HepG2 (cell line): ENCODE results near the gene RERE. TPM values are rescaled to one million over a fixed set of nuclear protein-coding genes. Genes with fewer than 3 reads are reported as not detected.
A peak's percentile ranks its signal among the peaks of the same experiment; 100 is the strongest.

Experiments used
- FOXM1 ChIP-seq: sonication (generic); formaldehyde crosslinking; IDR thresholded peaks from 2 replicates; pipeline ENCODE4 v1.5.0; 2020; ENCODE audit warnings: missing genetic modification reagents
- HDAC1 ChIP-seq: sonication (generic); formaldehyde crosslinking; IDR thresholded peaks from 2 replicates; pipeline ENCODE4 v1.5.1; 2020; ENCODE audit warnings: mild to moderate bottlenecking, missing genetic modification reagents
- KMT2B ChIP-seq: IDR thresholded peaks from 2 replicates; pipeline ENCODE4 v1.6.1; 2016; ENCODE audit warnings: missing genetic modification reagents, missing compliant biosample characterization
- MAFK ChIP-seq, 2 experiments: IDR thresholded peaks in 1 of 2; conservative IDR thresholded peaks in 1 of 2; 2 replicates each; pipeline ENCODE4 v1.6.1; 2011; ENCODE audit warnings: improper control_type of control experiment in 2 of 2, low read length in 2 of 2
- MEIS1 ChIP-seq: sonication (generic); formaldehyde crosslinking; IDR thresholded peaks from 2 replicates; pipeline ENCODE4 v1.9.0; 2021; ENCODE audit warnings: mild to moderate bottlenecking, missing genetic modification reagents, moderate library complexity, borderline replicate concordance
- POLR2G ChIP-seq: fragments of 200-400 bp; formaldehyde crosslinking; IDR thresholded peaks from 2 replicates; pipeline ENCODE4 v1.6.1; 2018; ENCODE audit warnings: mild to moderate bottlenecking, low read depth, low read length, moderate library complexity
- RBFOX2 ChIP-seq: fragments of 200-400 bp; formaldehyde crosslinking; IDR thresholded peaks from 2 replicates; pipeline ENCODE4 v1.6.1; 2017; ENCODE audit warnings: low read depth, mild to moderate bottlenecking, low read length
- RBM22 ChIP-seq: fragments of 200-400 bp; formaldehyde crosslinking; optimal IDR thresholded peaks from 2 replicates; pipeline ENCODE3; 2017; ENCODE audit warnings: mild to moderate bottlenecking, low read length, moderate library complexity
- RELA ChIP-seq: sonication (generic); formaldehyde crosslinking; IDR thresholded peaks from 2 replicates; pipeline ENCODE4 v1.4.0; 2020; ENCODE audit warnings: missing genetic modification reagents
- RORA ChIP-seq: sonication (generic); formaldehyde crosslinking; IDR thresholded peaks from 2 replicates; pipeline ENCODE4 v1.5.0; 2020; ENCODE audit warnings: mild to moderate bottlenecking, missing genetic modification reagents, moderate library complexity
- SIX1 ChIP-seq: sonication (generic); formaldehyde crosslinking; IDR thresholded peaks from 2 replicates; pipeline ENCODE4 v1.4.0; 2020; ENCODE audit warnings: missing genetic modification reagents, borderline replicate concordance
- STAG1 ChIP-seq: sonication (generic); formaldehyde crosslinking; IDR thresholded peaks from 2 replicates; pipeline ENCODE4 v1.4.0; 2020; ENCODE audit warnings: missing genetic modification reagents
- SUZ12 ChIP-seq: fragments of 150-350 bp; IDR thresholded peaks from 2 replicates; pipeline ENCODE4 v1.6.1; 2014; ENCODE audit warnings: low read depth, low read length
- ZBTB7A ChIP-seq: sonication (generic); formaldehyde crosslinking; IDR thresholded peaks from 2 replicates; pipeline ENCODE4 v1.8.0; 2022; ENCODE audit warnings: mild to moderate bottlenecking, missing genetic modification reagents
- ZBTB7B ChIP-seq: sonication (generic); formaldehyde crosslinking; IDR thresholded peaks from 2 replicates; pipeline ENCODE4 v1.4.0; 2020; ENCODE audit warnings: missing genetic modification reagents
- ZFX ChIP-seq: sonication (generic); formaldehyde crosslinking; IDR thresholded peaks from 2 replicates; pipeline ENCODE4 v1.4.0; 2020; ENCODE audit warnings: mild to moderate bottlenecking, low read depth, missing genetic modification reagents, moderate library complexity
- ZNF232 ChIP-seq: sonication (generic); formaldehyde crosslinking; IDR thresholded peaks from 2 replicates; pipeline ENCODE4 v1.4.0; 2020; ENCODE audit warnings: missing genetic modification reagents, borderline replicate concordance
- ZNF446 ChIP-seq: sonication (generic); formaldehyde crosslinking; IDR thresholded peaks from 2 replicates; pipeline ENCODE4 v1.5.0; 2020; ENCODE audit warnings: mild to moderate bottlenecking, missing genetic modification reagents
- ZNF569 ChIP-seq: sonication (generic); formaldehyde crosslinking; IDR thresholded peaks from 2 replicates; pipeline ENCODE4 v1.5.0; 2020; ENCODE audit warnings: mild to moderate bottlenecking, missing genetic modification reagents, moderate library complexity, borderline replicate concordance
- ZNF572 ChIP-seq: sonication (generic); formaldehyde crosslinking; IDR thresholded peaks from 2 replicates; pipeline ENCODE4 v1.5.1; 2020; ENCODE audit warnings: mild to moderate bottlenecking, missing genetic modification reagents
- ZNF687 ChIP-seq: sonication (generic); formaldehyde crosslinking; IDR thresholded peaks from 2 replicates; pipeline ENCODE4 v1.5.1; 2020; ENCODE audit warnings: mild to moderate bottlenecking, missing genetic modification reagents, moderate library complexity
- ZNF710 ChIP-seq: sonication (generic); formaldehyde crosslinking; IDR thresholded peaks from 2 replicates; pipeline ENCODE4 v1.5.0; 2020; ENCODE audit warnings: mild to moderate bottlenecking, missing genetic modification reagents, borderline replicate concordance
- polyA plus RNA-seq, 8 experiments: library from polyadenylated mRNA; depleted of rRNA in 3 of 8; stranded (reverse) in 7 of 8; unstranded in 1 of 8; fragments of >200 nt; fragmentation: Illumina TruSeq in 4 of 8; extraction: Trizol in 4 of 8; gene quantifications; 2 replicates each; pipeline versions ENCODE4 v1.2.1 to v1.2.3, GENCODE V29; 2011 to 2016; ENCODE audit warnings: low read depth in 4 of 8, missing spikeins in 1 of 8, mixed read lengths in 1 of 8; ENCODE audit not compliant: insufficient read depth in 1 of 8
- total RNA-seq, 5 experiments: library from RNA; depleted of rRNA; stranded (reverse); fragments of >200 nt; fragmentation: Illumina TruSeq; extraction: Trizol; gene quantifications; 2 replicates each; pipeline ENCODE4 v1.2.3, GENCODE V29; 2016; ENCODE audit warnings: low read depth in 1 of 5
- TF ChIP-seq, protein P1 (sequence below): sonication (generic); formaldehyde crosslinking; IDR thresholded peaks from 2 replicates; pipeline ENCODE4 v1.4.0; 2020; ENCODE audit warnings: low read depth, mild to moderate bottlenecking, missing genetic modification reagents

Gene RERE
- total and polyA plus RNA-seq, 2 of the 13 experiments (the other 11 are each of a cell fraction or from before 2014, with no cell fraction given) = 18.3 to 21.9 TPM

DNA sequence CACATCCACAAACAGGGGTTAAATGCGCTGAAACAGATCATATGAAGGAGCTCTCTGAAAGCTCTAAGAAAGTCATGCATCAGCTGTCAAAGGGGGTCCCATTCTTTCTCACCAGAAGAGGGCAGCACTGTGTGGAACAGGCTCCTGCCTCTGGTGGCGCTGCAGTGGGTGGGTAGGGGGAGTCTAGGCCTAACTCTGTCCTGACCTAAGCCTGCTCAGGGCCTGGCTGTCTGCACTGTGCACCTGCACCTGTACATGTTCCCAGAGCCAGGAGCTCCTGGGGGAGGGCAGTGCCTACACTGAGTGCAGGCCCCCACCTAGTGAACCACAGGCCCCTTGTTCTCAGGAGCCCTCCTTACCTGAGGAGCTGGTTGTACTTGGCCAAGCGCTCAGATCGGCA, 45.1 kb upstream of the RERE start (continued):
- TF ChIP-seq ZNF710 (no peak), MAFK (conservative IDR thresholded peaks at IDR 0.05 in 1 of 2, IDR thresholded peaks at IDR 0.05 in 1 of 2; ENCODE audit: low read length in 2 of 2) (no peak), FOXM1 (no peak), ZNF446 (CRISPR knock-in tag) (no peak), ZFX (CRISPR knock-in tag) (peak; percentile 53), RELA (no peak), ZNF569 (no peak), RBM22 (peak; percentile 57), ZBTB7B (CRISPR knock-in tag) (peak; percentile 69; the same call in 1 of the 2 replicates), MEIS1 (CRISPR knock-in tag) (no peak), ZNF232 (CRISPR knock-in tag) (0 out of 2 replicates have a peak, but pooled peaks have one; percentile 59), SUZ12 (no peak), ZNF687 (CRISPR knock-in tag) (peak; percentile 67), POLR2G (peak; percentile 45; the same call in 1 of the 2 replicates), KMT2B (CRISPR knock-in tag) (no peak), RBFOX2 (0 out of 2 replicates have a peak, but pooled peaks have one; percentile 61), HDAC1 (CRISPR knock-in tag) (0 out of 2 replicates have a peak, but pooled peaks have one; percentile 24), ZBTB7A (peak; percentile 70), RORA (CRISPR knock-in tag) (no peak), ZNF572 (CRISPR knock-in tag) (peak; percentile 36; the same call in 1 of the 2 replicates), SIX1 (CRISPR knock-in tag) (no peak), STAG1 (CRISPR knock-in tag) (peak; percentile 19; the same call in 1 of the 2 replicates)
- TF ChIP-seq, protein P1, sequence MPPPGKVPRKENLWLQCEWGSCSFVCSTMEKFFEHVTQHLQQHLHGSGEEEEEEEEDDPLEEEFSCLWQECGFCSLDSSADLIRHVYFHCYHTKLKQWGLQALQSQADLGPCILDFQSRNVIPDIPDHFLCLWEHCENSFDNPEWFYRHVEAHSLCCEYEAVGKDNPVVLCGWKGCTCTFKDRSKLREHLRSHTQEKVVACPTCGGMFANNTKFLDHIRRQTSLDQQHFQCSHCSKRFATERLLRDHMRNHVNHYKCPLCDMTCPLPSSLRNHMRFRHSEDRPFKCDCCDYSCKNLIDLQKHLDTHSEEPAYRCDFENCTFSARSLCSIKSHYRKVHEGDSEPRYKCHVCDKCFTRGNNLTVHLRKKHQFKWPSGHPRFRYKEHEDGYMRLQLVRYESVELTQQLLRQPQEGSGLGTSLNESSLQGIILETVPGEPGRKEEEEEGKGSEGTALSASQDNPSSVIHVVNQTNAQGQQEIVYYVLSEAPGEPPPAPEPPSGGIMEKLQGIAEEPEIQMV (CRISPR knock-in tag) = peak; percentile 52; the same call in 1 of the 2 replicates
